HG02943 (cell line): Measurements from ENCODE around the gene THADA.
"Not testable (repeated sequence)": the region's sequence is repeated elsewhere in the genome, so short reads cannot be mapped to it uniquely, and the experiment has no call there.

ENCODE experiments used
- ATAC-seq: cut with Tn5 transposase; IDR thresholded peaks from one replicate; pipeline ENCODE4 v1.9.1; 2021; ENCODE audit warnings: mild to moderate bottlenecking, low read depth, moderate library complexity; ENCODE audit not compliant: unreplicated experiment

The THADA gene

GRCh38 chr2:43548381-43548780, 47.5 kb downstream of the THADA start:
- not testable (repeated sequence) for ATAC-seq

GRCh38 chr2:43542285-43542933, 53.4 kb downstream of the THADA start:
- no peak for ATAC-seq

GRCh38 chr2:43541165-43541564, 54.7 kb downstream of the THADA start:
- ATAC-seq, result no peak

GRCh38 chr2:43540021-43540779, 55.6 kb downstream of the THADA start:
- ATAC-seq, result no peak

GRCh38 chr2:43539436-43539835, 56.4 kb downstream of the THADA start:
- ATAC-seq, result no peak

GRCh38 chr2:43538034-43538670, 57.7 kb downstream of the THADA start:
- no peak for ATAC-seq

- no peak for ATAC-seq
These were observed 58.7 kb downstream of the THADA start for GRCh38 chr2:43537137-43537536.

GRCh38 chr2:43534569-43534968, 61.3 kb downstream of the THADA start:
- ATAC-seq, result no peak

GRCh38 chr2:43532572-43532971, 63.3 kb downstream of the THADA start:
- ATAC-seq, result not testable (repeated sequence)

- ATAC-seq, result no peak
These were observed 64.6 kb downstream of the THADA start for GRCh38 chr2:43531251-43531650.

- ATAC-seq, result no peak
These were observed 68.8 kb downstream of the THADA start for GRCh38 chr2:43526994-43527393.

- ATAC-seq, result no peak
These were observed 70.3 kb downstream of the THADA start for GRCh38 chr2:43525506-43525905.

GRCh38 chr2:43524177-43524965, 71.5 kb downstream of the THADA start:
- no peak for ATAC-seq

- ATAC-seq, result no peak
These were observed 73.7 kb downstream of the THADA start for GRCh38 chr2:43522177-43522576.

GRCh38 chr2:43521568-43521967, 74.3 kb downstream of the THADA start:
- no peak for ATAC-seq

GRCh38 chr2:43520919-43521318, 74.9 kb downstream of the THADA start:
- no peak for ATAC-seq

GRCh38 chr2:43519643-43520221, 76.1 kb downstream of the THADA start:
- no peak for ATAC-seq

- no peak for ATAC-seq
These were observed 77.1 kb downstream of the THADA start for GRCh38 chr2:43518718-43519117.

GRCh38 chr2:43518181-43518580, 77.7 kb downstream of the THADA start:
- no peak for ATAC-seq

- no peak for ATAC-seq
These were observed 79.9 kb downstream of the THADA start for GRCh38 chr2:43515807-43516497.
